Keratinocyte (primary cell): ENCODE measurements around the gene KDM1B. TPM values are rescaled to one million over a fixed set of nuclear protein-coding genes. Genes with fewer than 3 reads are reported as not detected.
"Not testable (repeated sequence)": the region's sequence is repeated elsewhere in the genome, so short reads cannot be mapped to it uniquely, and the experiment has no call there.

ENCODE experiments used
- DNase-seq: peaks from one replicate; pipeline ENCODE4 v3.0.0-alpha.2; 2011; ENCODE audit warnings: low read depth, missing footprints, low spot score
- FAIRE-seq: peaks from 2 replicates; lab custom pipeline; 2011; peaks lifted over from hg19 to GRCh38; lab: Jason Lieb, UNC
- H2AFZ ChIP-seq: 2 replicates; pipeline ENCODE4 v1.6.0; 2012; ENCODE audit warnings: low read length, control low read depth, inconsistent platforms; ENCODE audit not compliant: control insufficient read depth
- H3K27ac ChIP-seq: 2 replicates; pipeline ENCODE4 v1.5.1; 2011; ENCODE audit warnings: low read length; ENCODE audit not compliant: control insufficient read depth, insufficient read depth
- H3K27me3 ChIP-seq: 3 replicates; pipeline ENCODE4 v1.6.0; 2011; ENCODE audit warnings: low read length; ENCODE audit not compliant: control insufficient read depth, insufficient read depth; ENCODE audit errors: extremely low read depth
- H3K36me3 ChIP-seq, 2 experiments: 2 replicates in 1 of 2; 3 replicates in 1 of 2; pipeline ENCODE4 v1.5.1; 2011; ENCODE audit warnings: low read length in 2 of 2, mild to moderate bottlenecking in 1 of 2; ENCODE audit not compliant: control insufficient read depth in 2 of 2, insufficient read depth in 2 of 2; ENCODE audit errors: extremely low read depth in 1 of 2
- H3K4me1 ChIP-seq: 3 replicates; pipeline ENCODE4 v1.5.1; 2011; ENCODE audit warnings: low read length; ENCODE audit not compliant: control insufficient read depth, insufficient read depth; ENCODE audit errors: extremely low read depth
- H3K4me2 ChIP-seq: 3 replicates; pipeline ENCODE4 v1.6.0; 2011; ENCODE audit warnings: low read depth, low read length; ENCODE audit not compliant: control insufficient read depth, insufficient read depth; ENCODE audit errors: extremely low read depth
- H3K4me3 ChIP-seq, 3 experiments: fragments of 200-600 bp in 1 of 3; sonication (generic) in 1 of 3; 2 replicates in 2 of 3; 3 replicates in 1 of 3; pipeline ENCODE4 v1.5.1; 2011 to 2016; ENCODE audit warnings: low read length in 3 of 3, mild to moderate bottlenecking in 3 of 3, control low read depth in 2 of 3, inconsistent platforms in 1 of 3, low read depth in 1 of 3, mixed read lengths in 1 of 3, mixed run types in 1 of 3, moderate library complexity in 1 of 3; ENCODE audit not compliant: control insufficient read depth in 2 of 3, insufficient read depth in 2 of 3; ENCODE audit errors: extremely low read depth in 1 of 3
- H3K79me2 ChIP-seq: 2 replicates; pipeline ENCODE4 v1.6.0; 2012; ENCODE audit warnings: low read length; ENCODE audit not compliant: control insufficient read depth, insufficient read depth
- H3K9ac ChIP-seq: 3 replicates; pipeline ENCODE4 v1.6.0; 2011; ENCODE audit warnings: low read length; ENCODE audit not compliant: control insufficient read depth, insufficient read depth; ENCODE audit errors: extremely low read depth
- H3K9me1 ChIP-seq: 3 replicates; pipeline ENCODE4 v1.6.0; 2011; ENCODE audit warnings: low read length; ENCODE audit not compliant: control insufficient read depth, insufficient read depth; ENCODE audit errors: extremely low read depth
- H3K9me3 ChIP-seq: 2 replicates; pipeline ENCODE4 v1.5.1; 2012; ENCODE audit warnings: low read depth, low read length; ENCODE audit not compliant: control insufficient read depth
- H4K20me1 ChIP-seq: 3 replicates; pipeline ENCODE4 v1.6.0; 2011; ENCODE audit warnings: low read length; ENCODE audit not compliant: control insufficient read depth, insufficient read depth; ENCODE audit errors: extremely low read depth
- EZH2 ChIP-seq: IDR thresholded peaks from one replicate; pipeline ENCODE4 v1.6.1; 2012; ENCODE audit warnings: inconsistent platforms, mild to moderate bottlenecking, low read length, moderate library complexity
- dilution Hi-C: fragments of 300-500 bp; cut with MboI; formaldehyde crosslinking; loops from one replicate; pipeline ENCODE4 v1.7.0; 2020; ENCODE audit warnings: low sequenced_read_pairs; ENCODE audit not compliant: extremely low pct_ligation_motif_present
- polyA plus RNA-seq, 5 experiments: library from polyadenylated mRNA; depleted of rRNA in 3 of 5; stranded (reverse) in 3 of 5; stranded (forward) in 1 of 5; unstranded in 1 of 5; fragments of >200 nt; gene quantifications; 1 replicate in 1 of 5; 2 replicates in 3 of 5; 3 replicates in 1 of 5; pipeline versions ENCODE4 v1.2.1 to v1.2.3, GENCODE V29; 2011 to 2012; ENCODE audit warnings: missing spikeins in 2 of 5, low read depth in 1 of 5, low replicate concordance in 1 of 5
- TF ChIP-seq, protein P1 (sequence below), 3 experiments: IDR thresholded peaks in 1 of 3; conservative IDR thresholded peaks in 1 of 3; optimal IDR thresholded peaks in 1 of 3; 2 replicates in 2 of 3; 3 replicates in 1 of 3; pipeline versions ENCODE3 to v1.5.1; 2011; ENCODE audit warnings: low read length in 3 of 3, mild to moderate bottlenecking in 3 of 3, moderate library complexity in 2 of 3, control low read depth in 1 of 3, inconsistent platforms in 1 of 3; ENCODE audit not compliant: insufficient read depth in 2 of 3; ENCODE audit errors: extremely low read depth in 1 of 3

The KDM1B gene
- polyA plus RNA-seq, 1 donor (not counting 4 experiments of a cell fraction or from before 2014, with no cell fraction given) = 32.7 TPM

DNA sequence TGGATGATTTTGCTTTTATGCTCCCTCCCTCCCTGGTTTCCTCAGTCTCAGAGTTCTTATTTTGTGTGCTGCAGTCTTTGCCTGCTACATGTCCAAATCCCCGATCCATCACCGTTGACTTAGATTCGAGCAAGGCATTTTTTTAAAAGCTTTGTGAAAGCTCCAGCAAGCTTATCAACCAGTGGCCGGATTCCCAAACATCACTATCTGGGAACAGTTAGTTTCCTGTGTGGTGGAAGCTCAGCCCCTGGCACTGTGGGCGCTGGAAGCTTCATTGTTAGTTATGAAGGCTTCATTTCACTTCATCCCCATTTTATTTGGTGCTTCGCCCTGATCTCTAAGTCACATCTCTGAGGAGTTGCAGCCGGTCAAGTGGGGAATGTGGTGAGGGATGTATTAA is 64.4 kb downstream of the KDM1B start:
- TF ChIP-seq, protein P1, sequence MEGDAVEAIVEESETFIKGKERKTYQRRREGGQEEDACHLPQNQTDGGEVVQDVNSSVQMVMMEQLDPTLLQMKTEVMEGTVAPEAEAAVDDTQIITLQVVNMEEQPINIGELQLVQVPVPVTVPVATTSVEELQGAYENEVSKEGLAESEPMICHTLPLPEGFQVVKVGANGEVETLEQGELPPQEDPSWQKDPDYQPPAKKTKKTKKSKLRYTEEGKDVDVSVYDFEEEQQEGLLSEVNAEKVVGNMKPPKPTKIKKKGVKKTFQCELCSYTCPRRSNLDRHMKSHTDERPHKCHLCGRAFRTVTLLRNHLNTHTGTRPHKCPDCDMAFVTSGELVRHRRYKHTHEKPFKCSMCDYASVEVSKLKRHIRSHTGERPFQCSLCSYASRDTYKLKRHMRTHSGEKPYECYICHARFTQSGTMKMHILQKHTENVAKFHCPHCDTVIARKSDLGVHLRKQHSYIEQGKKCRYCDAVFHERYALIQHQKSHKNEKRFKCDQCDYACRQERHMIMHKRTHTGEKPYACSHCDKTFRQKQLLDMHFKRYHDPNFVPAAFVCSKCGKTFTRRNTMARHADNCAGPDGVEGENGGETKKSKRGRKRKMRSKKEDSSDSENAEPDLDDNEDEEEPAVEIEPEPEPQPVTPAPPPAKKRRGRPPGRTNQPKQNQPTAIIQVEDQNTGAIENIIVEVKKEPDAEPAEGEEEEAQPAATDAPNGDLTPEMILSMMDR (optimal IDR thresholded peaks at IDR 0.05 in 1 of 3, IDR thresholded peaks at IDR 0.05 in 1 of 3, conservative IDR thresholded peaks at IDR 0.05 in 1 of 3; ENCODE audit: extremely low read depth in 1 of 3, insufficient read depth in 2 of 3, low read length in 3 of 3) = no peak
- TF ChIP-seq EZH2 = no peak
- H4K20me1 ChIP-seq = no peaks in the 10 kb centered on the region
- H3K4me1 ChIP-seq = peaks cover 2% of the 10 kb centered on the region
- no peak overlapping the region for H3K4me3 ChIP-seq
- DNase-seq = no peak
- H3K36me3 ChIP-seq = peaks cover 8 to 16% of the 10 kb centered on the region in 2 experiments
- H3K9me3 ChIP-seq = no peaks in the 10 kb centered on the region
- H3K27me3 ChIP-seq = no peaks in the 10 kb centered on the region
- H3K4me2 ChIP-seq = no peak overlapping the region
- no peak overlapping the region for H2AFZ ChIP-seq
- no peaks in the 10 kb centered on the region for H3K9me1 ChIP-seq
- H3K9ac ChIP-seq = no peak overlapping the region
- no peaks in the 10 kb centered on the region for H3K79me2 ChIP-seq
- FAIRE-seq = no peak
- dilution Hi-C loops = no loop called here
- H3K27ac ChIP-seq = no peak overlapping the region

DNA sequence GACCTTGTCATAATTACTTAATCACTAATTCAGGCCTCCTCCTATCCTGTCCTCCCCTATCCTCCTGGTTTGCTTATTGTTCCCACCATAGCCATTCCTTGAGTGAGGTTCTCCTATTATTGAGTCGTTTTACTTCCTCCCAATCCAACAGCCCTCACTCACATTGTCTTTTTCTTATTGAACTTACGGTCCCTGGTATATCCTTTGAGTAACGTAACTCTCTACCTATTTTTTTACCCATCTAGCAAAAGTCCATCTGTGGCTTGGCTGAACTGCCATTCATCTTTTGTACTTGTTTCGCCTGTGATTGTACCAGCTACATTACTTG is 66.0 kb downstream of the KDM1B start:
- Histone ChIP-seq H3K79me2 (no peaks in the 10 kb centered on the region), H2AFZ (no peak overlapping the region), H4K20me1 (no peaks in the 10 kb centered on the region), H3K4me3 (no peak overlapping the region), H3K9ac (no peak overlapping the region), H3K27ac (no peak overlapping the region), H3K9me1 (no peaks in the 10 kb centered on the region), H3K4me2 (no peak overlapping the region), H3K9me3 (no peaks in the 10 kb centered on the region), H3K4me1 (peaks cover 2% of the 10 kb centered on the region), H3K27me3 (no peaks in the 10 kb centered on the region), H3K36me3 (peaks cover 10 to 15% of the 10 kb centered on the region in 2 experiments)
- DNase-seq = no peak
- FAIRE-seq = no peak
- TF ChIP-seq EZH2 = no peak
- TF ChIP-seq, protein P1 (optimal IDR thresholded peaks at IDR 0.05 in 1 of 3, IDR thresholded peaks at IDR 0.05 in 1 of 3, conservative IDR thresholded peaks at IDR 0.05 in 1 of 3; ENCODE audit: extremely low read depth in 1 of 3, insufficient read depth in 2 of 3, low read length in 3 of 3) = no peak
- dilution Hi-C loops = no loop called here

DNA sequence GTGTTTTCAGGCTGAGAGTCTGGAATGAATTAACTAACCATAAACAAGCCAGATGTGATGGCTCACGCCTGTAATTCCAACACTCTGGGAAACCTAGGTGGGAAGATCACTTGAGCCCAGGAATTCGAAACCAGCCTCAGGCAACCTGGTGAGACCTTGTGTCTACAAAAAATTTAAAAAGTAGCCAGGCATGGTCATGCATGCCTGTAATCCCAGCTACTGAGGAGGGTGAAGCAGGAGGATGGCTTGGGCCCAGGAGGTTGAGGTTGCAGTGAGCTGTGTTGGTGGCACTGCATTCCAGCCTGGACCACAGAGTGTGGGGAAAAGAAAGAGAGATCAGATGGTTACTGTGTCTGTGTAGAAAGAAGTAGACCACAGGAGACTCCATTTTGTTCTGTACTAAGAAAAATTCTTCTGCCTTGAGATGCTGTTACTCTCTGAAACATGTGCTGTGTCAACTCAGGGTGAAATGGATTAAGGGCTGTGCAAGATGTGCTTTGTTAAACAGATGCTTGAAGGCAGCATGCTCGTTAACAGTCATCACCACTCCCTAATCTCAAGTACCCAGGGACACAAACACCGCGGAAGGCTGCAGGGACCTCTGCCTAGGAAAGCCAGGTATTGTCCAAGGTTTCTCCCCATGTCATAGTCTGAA is 71.4 kb downstream of the KDM1B start:
- H3K9me1 ChIP-seq, H3K79me2 ChIP-seq, H3K4me2 ChIP-seq, H2AFZ ChIP-seq, dilution Hi-C loops, H3K27ac ChIP-seq, H3K9ac ChIP-seq, H4K20me1 ChIP-seq, H3K4me1 ChIP-seq, DNase-seq, H3K27me3 ChIP-seq, FAIRE-seq, H3K9me3 ChIP-seq, H3K4me3 ChIP-seq: not testable (repeated sequence)
- H3K36me3 ChIP-seq = peaks cover 4 to 12% of the 10 kb centered on the region in 2 experiments

DNA sequence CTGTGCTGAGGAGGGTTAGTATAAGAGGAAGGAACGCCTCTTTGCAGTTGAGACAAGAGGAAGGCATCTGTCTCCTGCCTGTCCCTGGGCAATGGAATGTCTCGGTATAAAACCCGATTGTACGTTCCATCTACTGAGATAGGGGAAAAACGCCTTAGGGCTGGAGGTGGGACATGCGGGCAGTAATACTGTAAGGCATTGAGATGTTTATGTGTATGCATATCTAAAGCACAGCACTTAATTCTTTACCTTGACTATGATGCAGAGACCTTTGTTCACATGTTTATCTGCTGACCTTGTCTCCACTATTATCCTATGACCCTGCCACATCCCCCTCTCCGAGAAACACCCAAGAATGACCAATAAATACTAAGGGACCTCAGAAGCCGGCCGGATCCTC is 71.9 kb downstream of the KDM1B start:
- H3K27ac ChIP-seq, H3K4me1 ChIP-seq, dilution Hi-C loops, H2AFZ ChIP-seq, H3K9me3 ChIP-seq, FAIRE-seq, H3K9me1 ChIP-seq, DNase-seq, H3K4me3 ChIP-seq, H3K27me3 ChIP-seq, H4K20me1 ChIP-seq, H3K9ac ChIP-seq, H3K4me2 ChIP-seq: not testable (repeated sequence)
- peaks cover 4 to 12% of the 10 kb centered on the region in 2 experiments for H3K36me3 ChIP-seq
- H3K79me2 ChIP-seq = peaks cover 12% of the 10 kb centered on the region
